Fibroblast of skin of back (primary cell): ENCODE results near the gene CCDC112.
"Not testable (repeated sequence)": the region's sequence is repeated elsewhere in the genome, so short reads cannot be mapped to it uniquely, and the experiment has no call there.

Source experiments
- DNase-seq: peaks from one replicate; pipeline ENCODE4 v3.0.0-alpha.2; 2013

CCDC112 gene

DNA sequence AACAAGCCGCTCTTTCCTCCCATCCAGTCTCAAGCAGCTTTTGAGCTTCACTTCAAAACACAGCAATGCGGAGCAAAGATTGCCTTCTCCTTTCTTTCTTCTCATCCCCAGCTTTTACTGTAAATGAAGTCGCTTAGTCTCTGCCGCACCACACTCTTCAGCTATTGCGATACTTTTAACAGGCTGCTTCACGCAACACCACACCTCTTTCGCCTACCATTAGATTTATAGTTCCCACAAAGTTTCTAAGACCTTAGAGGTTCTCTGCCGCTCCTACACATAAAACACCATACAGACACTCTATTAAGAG lies 34.5 kb downstream of the CCDC112 start:
- no peak for DNase-seq

GRCh38 chr5:115260248-115260647 lies 36.2 kb downstream of the CCDC112 start:
- no peak for DNase-seq

DNA sequence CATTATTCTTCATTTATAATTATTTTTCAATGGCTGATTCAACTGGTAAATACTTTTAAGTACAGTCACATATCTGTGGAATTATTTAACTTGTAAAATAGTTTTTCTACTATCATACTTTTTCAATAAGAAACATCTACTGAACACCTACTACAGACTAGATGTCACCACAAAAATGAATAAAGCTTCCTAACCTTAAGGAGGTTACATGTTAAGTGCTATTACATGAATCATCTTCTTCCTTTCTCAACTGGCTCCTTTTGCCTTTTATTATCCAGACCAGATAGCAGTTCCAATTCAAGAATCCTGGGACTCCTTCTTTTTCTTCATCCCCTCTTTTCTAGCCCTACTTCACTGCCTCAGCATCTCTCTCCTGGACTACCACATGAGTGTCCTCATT lies 38.5 kb downstream of the CCDC112 start:
- DNase-seq, result peak; percentile 5

GRCh38 chr5:115249379-115249778 lies 47.1 kb downstream of the CCDC112 start:
- DNase-seq, result not testable (repeated sequence)

- peak; percentile 43 for DNase-seq
Measured at GRCh38 chr5:115246361-115246991, 50.0 kb downstream of the CCDC112 start.

DNA sequence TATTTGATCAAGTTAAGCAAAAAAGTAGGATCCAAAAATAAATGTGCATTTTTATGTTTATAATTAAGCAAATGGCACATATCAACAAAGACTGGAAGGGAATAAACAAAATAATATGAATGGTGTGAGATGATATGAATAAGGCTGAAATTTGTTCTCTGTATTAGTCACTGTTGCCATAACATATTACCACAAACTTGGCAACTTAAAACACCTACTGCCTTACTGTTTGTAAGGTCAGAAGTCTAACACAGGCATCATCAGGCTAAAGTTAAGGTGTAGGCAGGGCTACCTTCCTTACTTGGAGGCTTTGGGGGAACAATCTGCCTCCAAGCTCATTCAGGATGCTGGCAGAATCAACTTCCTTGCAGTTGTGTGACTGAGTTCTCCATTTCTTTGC lies 53.0 kb downstream of the CCDC112 start:
- peak; percentile 18 for DNase-seq

DNA sequence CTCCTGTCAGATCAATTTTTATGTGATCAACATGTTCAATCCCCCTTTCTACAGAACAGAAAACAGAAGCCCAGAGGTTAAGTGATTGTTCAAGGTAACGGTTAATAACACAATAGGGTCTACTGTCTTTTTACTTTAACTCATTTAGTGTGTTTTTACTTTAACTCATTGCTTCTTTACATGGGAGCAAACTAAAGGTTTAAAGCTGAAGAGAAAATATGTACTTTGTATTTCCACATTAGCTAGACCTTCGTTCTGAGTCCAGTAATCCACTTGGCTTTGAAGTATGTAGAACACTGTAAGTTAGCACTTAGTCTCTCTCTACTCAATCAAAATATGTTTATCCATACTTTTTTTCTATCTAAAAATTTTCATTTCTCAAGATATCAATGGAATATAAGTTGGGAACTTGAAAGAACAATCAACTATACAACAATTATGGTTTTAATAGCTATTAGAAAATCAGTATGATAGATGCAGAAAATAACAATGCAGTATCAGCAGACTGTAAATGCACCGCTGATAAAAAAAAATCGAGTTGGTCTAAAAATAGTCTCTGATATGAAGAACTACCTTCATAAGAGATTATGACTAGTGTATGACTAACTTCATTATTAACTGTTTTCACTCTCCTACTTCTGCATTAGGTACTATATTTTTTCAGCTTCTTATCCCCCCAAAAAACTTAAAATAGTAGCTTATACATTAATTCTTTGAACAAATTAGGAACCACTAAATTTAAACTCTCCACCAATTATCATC lies 54.4 kb downstream of the CCDC112 start:
- no peak for DNase-seq

DNA sequence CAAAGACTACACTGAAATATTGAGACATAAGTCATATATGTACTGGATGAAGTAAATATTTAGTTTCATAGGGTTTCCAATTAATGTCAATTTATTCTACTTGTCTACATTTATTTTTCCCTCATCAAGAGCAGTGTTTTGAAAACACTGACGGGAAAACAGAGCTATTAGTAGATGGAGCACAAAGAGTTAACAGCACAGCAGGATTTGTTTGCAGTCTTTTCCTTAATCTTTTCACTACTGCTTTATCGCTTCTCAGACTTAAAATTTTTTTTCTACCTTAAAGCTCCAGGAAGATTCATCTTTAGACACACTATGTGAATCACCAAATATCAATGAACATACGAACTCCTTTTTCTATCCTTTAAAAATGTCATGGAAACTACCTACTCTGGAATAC lies 59.4 kb downstream of the CCDC112 start:
- DNase-seq, result no peak

- no peak for DNase-seq
Measured at GRCh38 chr5:115236599-115236998, 59.9 kb downstream of the CCDC112 start.

DNA sequence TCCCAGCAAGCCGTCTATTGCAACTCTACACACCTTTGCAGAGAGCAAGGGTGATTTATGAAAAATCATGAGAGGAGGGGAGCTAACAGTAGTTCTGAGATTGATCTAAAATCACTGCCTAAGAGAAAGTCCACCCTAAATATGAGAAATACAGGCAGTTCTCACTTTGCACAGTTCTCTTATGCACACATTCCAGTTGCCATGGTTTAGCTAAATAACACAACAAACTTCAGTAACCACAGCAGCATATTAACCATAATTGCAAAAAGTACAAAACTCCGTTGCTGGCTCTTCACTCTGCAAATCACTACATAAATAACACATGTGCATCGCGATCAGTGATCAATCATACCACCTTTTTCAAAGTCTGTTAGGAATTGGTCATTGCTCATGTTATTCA lies 64.9 kb downstream of the CCDC112 start:
- DNase-seq, result no peak

DNA sequence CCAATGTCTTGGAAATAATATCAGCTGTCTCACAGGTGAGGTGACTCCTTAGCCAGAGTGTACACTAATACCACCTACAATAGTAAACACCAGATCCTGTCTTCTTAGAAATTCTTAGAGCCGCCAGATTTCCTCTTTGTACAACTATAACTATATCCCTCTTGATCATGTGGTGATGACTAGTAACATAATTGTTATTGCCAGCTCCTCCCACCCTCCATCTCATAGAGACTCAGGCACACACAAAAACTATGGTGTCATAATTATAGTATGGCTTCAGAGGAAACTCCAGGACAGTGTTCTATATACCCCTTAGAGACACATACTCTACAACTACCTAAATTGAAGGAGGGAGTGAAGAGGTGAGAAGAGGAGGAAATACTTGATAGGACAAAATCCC lies 66.8 kb downstream of the CCDC112 start:
- no peak for DNase-seq

GRCh38 chr5:115227281-115227680 lies 69.2 kb downstream of the CCDC112 start:
- no peak for DNase-seq
